ENCODE data around the gene CRY1. TPM values are rescaled to one million over a fixed set of nuclear protein-coding genes. Genes with fewer than 3 reads are reported as not detected.
"Not testable (repeated sequence)": the region's sequence is repeated elsewhere in the genome, so short reads cannot be mapped to it uniquely, and the experiment has no call there.

Gene CRY1
- total RNA-seq, 8 experiments from 2014 or later = 7.7 to 30.7 (median 15.6) TPM

GRCh38 chr12:107012736-107013425, 80.5 kb downstream of the CRY1 start:
- 89 to 100% (median 100%) methylated on average over 1 of the region's 1 CpG; no CpG with 5 or more reads in 3 of the 10 experiments for WGBS, 10 experiments
- ATAC-seq (replicated peaks in 6 of 8) = no peak
- no peak overlapping the region for H3K27ac ChIP-seq
- H3K4me1 ChIP-seq (replicated peaks in 1 of 2) = no peaks in the 10 kb centered on the region
- H3K4me3 ChIP-seq = no peak overlapping the region
- in situ Hi-C loops (cut with MboI; ENCODE audit: low pct_unique_long_range_greater_than_20kb in 2 of 9, low sequenced_read_pairs in 9 of 9, unreplicated experiment in 9 of 9) = no loop called here

- H3K4me1 ChIP-seq (replicated peaks in 1 of 2) = no peaks in the 10 kb centered on the region
- H3K4me3 ChIP-seq = no peak overlapping the region
- WGBS, 10 experiments = 63 to 100% (median 83%) methylated on average over 1 to 2 of the region's 2 CpGs; no CpG with 5 or more reads in 1 of the 10 experiments
- no peak for ATAC-seq (replicated peaks in 6 of 8)
- no peak overlapping the region for H3K27ac ChIP-seq
- in situ Hi-C loops (cut with MboI; ENCODE audit: low pct_unique_long_range_greater_than_20kb in 2 of 9, low sequenced_read_pairs in 9 of 9, unreplicated experiment in 9 of 9) = no loop called here
Observed at GRCh38 chr12:107011519-107011918, 81.8 kb downstream of the CRY1 start.

- WGBS, 10 experiments = 87 to 100% (median 100%) methylated on average over 1 to 4 of the region's 4 CpGs
- no peak overlapping the region for H3K27ac ChIP-seq
- no peak overlapping the region for H3K4me3 ChIP-seq
- no peaks in the 10 kb centered on the region for H3K4me1 ChIP-seq (replicated peaks in 1 of 2)
- no peak for ATAC-seq (replicated peaks in 6 of 8)
- in situ Hi-C loops (cut with MboI; ENCODE audit: low pct_unique_long_range_greater_than_20kb in 2 of 9, low sequenced_read_pairs in 9 of 9, unreplicated experiment in 9 of 9) = no loop called here
Observed at GRCh38 chr12:107007411-107007810, 85.9 kb downstream of the CRY1 start.

- H3K27ac ChIP-seq; H3K4me1 ChIP-seq (replicated peaks in 1 of 2); ATAC-seq (replicated peaks in 6 of 8); H3K4me3 ChIP-seq; in situ Hi-C loops (cut with MboI; ENCODE audit: low pct_unique_long_range_greater_than_20kb in 2 of 9, low sequenced_read_pairs in 9 of 9, unreplicated experiment in 9 of 9): not testable (repeated sequence)
- WGBS, 10 experiments = 0 to 100% (median 68%) methylated on average over 1 to 4 of the region's 4 CpGs; no CpG with 5 or more reads in 1 of the 10 experiments
Observed at GRCh38 chr12:107002665-107003064, 90.7 kb downstream of the CRY1 start.

DNA sequence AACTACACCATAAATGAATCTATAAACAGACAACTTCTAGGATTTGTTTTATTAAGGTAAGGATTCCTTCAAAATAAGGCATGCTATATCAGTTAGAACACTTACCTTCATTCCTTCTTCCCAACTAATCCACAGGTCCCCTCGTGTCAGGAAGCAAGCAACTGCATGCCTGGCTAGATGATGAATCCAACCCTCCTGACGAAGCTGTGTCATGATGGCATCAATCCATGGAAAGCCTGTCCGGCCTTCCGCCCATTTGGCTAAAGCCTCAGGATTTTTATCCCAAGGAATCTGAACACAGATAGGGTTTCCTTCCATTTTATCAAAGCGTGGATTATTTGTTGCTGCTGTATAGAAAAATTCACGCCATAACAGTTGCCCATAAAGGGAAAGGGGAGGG, 93.9 kb downstream of the CRY1 start:
- in situ Hi-C loops (cut with MboI; ENCODE audit: low pct_unique_long_range_greater_than_20kb in 2 of 9, low sequenced_read_pairs in 9 of 9, unreplicated experiment in 9 of 9) = no loop called here
- Histone ChIP-seq H3K27ac (no peak overlapping the region), H3K4me3 (no peak overlapping the region), H3K4me1 (replicated peaks in 1 of 2) (no peaks in the 10 kb centered on the region)
- ATAC-seq (replicated peaks in 6 of 8) = no peak
- 72 to 100% (median 95%) methylated on average over 1 to 6 of the region's 6 CpGs for WGBS, 10 experiments

- in situ Hi-C loops (cut with MboI; ENCODE audit: low pct_unique_long_range_greater_than_20kb in 2 of 9, low sequenced_read_pairs in 9 of 9, unreplicated experiment in 9 of 9) = no loop called here
- Histone ChIP-seq H3K4me3 (no peak overlapping the region), H3K4me1 (replicated peaks in 1 of 2) (no peaks in the 10 kb centered on the region), H3K27ac (no peak overlapping the region)
- no peak for ATAC-seq (replicated peaks in 6 of 8)
- WGBS, 10 experiments = 80 to 100% (median 100%) methylated on average over 1 of the region's 1 CpG; no CpG with 5 or more reads in 1 of the 10 experiments
Observed at GRCh38 chr12:106997916-106998315, 95.4 kb downstream of the CRY1 start.

- in situ Hi-C loops (cut with MboI; ENCODE audit: low pct_unique_long_range_greater_than_20kb in 2 of 9, low sequenced_read_pairs in 9 of 9, unreplicated experiment in 9 of 9); H3K27ac ChIP-seq: not testable (repeated sequence)
Observed at GRCh38 chr12:106996102-106996501, 97.2 kb downstream of the CRY1 start.

DNA sequence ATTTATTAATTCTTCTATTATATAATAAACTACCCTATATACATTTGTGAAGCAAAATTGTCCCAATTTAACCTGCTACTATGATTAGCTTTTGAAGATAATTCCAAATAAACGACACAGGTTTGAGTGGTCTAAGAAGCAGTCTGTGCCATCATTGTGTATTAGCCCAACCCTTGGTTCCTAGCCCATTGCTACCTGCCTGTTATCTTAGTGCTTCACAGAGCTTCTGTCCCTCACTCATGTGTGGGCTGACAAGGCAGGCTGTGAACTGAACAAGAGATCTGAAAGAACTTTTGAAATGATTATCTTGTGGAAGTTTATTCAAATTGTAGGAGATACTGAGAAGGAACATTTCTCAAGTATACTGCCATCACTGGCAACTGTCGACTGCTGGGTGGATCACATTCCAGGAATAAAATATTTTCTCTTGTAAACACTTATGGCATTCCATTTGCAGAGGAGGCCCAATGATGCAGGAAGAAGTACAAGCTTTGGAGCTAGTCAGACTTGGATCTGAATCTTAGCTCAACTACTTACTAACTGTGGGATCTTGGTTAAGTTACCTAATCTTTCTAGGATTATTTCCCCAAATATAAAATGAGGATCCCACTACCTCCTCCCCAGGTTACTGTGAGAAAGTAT, 98.6 kb downstream of the CRY1 start:
- Histone ChIP-seq H3K27ac (no peak overlapping the region), H3K4me3 (no peak overlapping the region), H3K4me1 (replicated peaks in 1 of 2) (no peaks in the 10 kb centered on the region)
- peak in 3 of 8 experiments; percentile 80 to 91 (median 88) for ATAC-seq (replicated peaks in 6 of 8)
- in situ Hi-C loops (cut with MboI; ENCODE audit: low pct_unique_long_range_greater_than_20kb in 2 of 9, low sequenced_read_pairs in 9 of 9, unreplicated experiment in 9 of 9) = no loop called here
- WGBS, 10 experiments = 0 to 100% (median 83%) methylated on average over 1 to 2 of the region's 2 CpGs; no CpG with 5 or more reads in 2 of the 10 experiments

More at GRCh38 chr12:106996102-106996501, 97.2 kb downstream of the CRY1 start:
- not testable (repeated sequence) for H3K4me1 ChIP-seq (replicated peaks in 1 of 2); H3K4me3 ChIP-seq; ATAC-seq (replicated peaks in 6 of 8)
- 82 to 100% (median 100%) methylated on average over 2 to 5 of the region's 5 CpGs for WGBS, 10 experiments

DNA sequence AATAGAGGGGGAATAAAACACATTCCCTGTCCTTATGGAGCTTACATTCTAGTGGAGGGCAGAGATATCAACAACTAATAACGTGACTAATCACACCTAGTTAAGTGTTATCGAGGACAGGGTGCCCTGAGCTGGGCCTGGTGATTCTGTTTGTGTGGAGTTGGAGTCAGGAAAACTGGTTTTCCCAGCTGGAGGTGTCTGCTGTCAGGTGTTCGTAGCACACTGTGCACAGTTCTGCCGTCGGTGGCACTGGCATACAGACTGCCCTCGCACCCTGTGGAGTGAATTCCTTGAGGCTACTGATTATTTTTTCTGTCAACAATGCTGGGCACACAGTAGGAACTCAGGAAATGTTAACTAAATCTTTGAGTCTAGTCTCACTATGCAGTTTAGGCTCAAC, 105.5 kb downstream of the CRY1 start:
- H3K4me1 ChIP-seq (replicated peaks in 1 of 2) = peaks cover 3 to 5% of the 10 kb centered on the region in 2 donors
- 40 to 100% (median 78%) methylated on average over 1 to 5 of the region's 6 CpGs for WGBS, 10 experiments
- no peak overlapping the region for H3K27ac ChIP-seq
- in situ Hi-C loops (cut with MboI; ENCODE audit: low pct_unique_long_range_greater_than_20kb in 2 of 9, low sequenced_read_pairs in 9 of 9, unreplicated experiment in 9 of 9) = no loop called here
- H3K4me3 ChIP-seq = no peak overlapping the region
- no peak for ATAC-seq (replicated peaks in 6 of 8)

GRCh38 chr12:106986625-106987389, 106.5 kb downstream of the CRY1 start, which contains the start of gene MTERF2:
Gene MTERF2 (minus strand): TSS chr12:106987146. CDS start chr12:106978714, 8,432 bp downstream.
- Histone ChIP-seq H3K4me3 (peak within 1 kb of the TSS; percentile 60 to 83 (median 75)), H3K27ac (peak within 1 kb of the TSS; percentile 62 to 69), H3K4me1 (replicated peaks in 1 of 2) (peaks cover 3 to 5% of the 10 kb centered on the region in 2 donors)
- ATAC-seq (replicated peaks in 6 of 8) = peak; percentile 91 to 98 (median 98)
- WGBS, 10 experiments = 0 to 14% (median 2%) methylated on average over 3 to 16 of the region's 50 CpGs; no CpG with 5 or more reads in 2 of the 10 experiments
- in situ Hi-C loops (cut with MboI; ENCODE audit: low pct_unique_long_range_greater_than_20kb in 2 of 9, low sequenced_read_pairs in 9 of 9, unreplicated experiment in 9 of 9) = no loop called here

- ATAC-seq (replicated peaks in 6 of 8) = no peak
- 0 to 46% (median 16%) methylated on average over 1 to 4 of the region's 4 CpGs for WGBS, 10 experiments
- Histone ChIP-seq H3K4me3 (peak overlapping the region; percentile 60 to 83 (median 75)), H3K27ac (no peak overlapping the region), H3K4me1 (replicated peaks in 1 of 2) (peaks cover 3 to 5% of the 10 kb centered on the region in 2 donors)
- in situ Hi-C loops (cut with MboI; ENCODE audit: low pct_unique_long_range_greater_than_20kb in 2 of 9, low sequenced_read_pairs in 9 of 9, unreplicated experiment in 9 of 9) = no loop called here
Observed at GRCh38 chr12:106986135-106986534, 107.2 kb downstream of the CRY1 start.

- in situ Hi-C loops (cut with MboI; ENCODE audit: low pct_unique_long_range_greater_than_20kb in 2 of 9, low sequenced_read_pairs in 9 of 9, unreplicated experiment in 9 of 9) = no loop called here
- WGBS, 10 experiments = 51 to 100% (median 96%) methylated on average over 2 to 5 of the region's 5 CpGs; no CpG with 5 or more reads in 4 of the 10 experiments
- no peak overlapping the region for H3K27ac ChIP-seq
- H3K4me1 ChIP-seq (replicated peaks in 1 of 2) = peaks cover 3 to 5% of the 10 kb centered on the region in 2 donors
- H3K4me3 ChIP-seq = peak overlapping the region in 1 of 5 donors; percentile 83
- ATAC-seq (replicated peaks in 6 of 8) = no peak
Observed at GRCh38 chr12:106985479-106985878, 107.9 kb downstream of the CRY1 start.

- H3K27ac ChIP-seq = no peak overlapping the region
- no peak for ATAC-seq (replicated peaks in 6 of 8)
- H3K4me1 ChIP-seq (replicated peaks in 1 of 2) = peaks cover 3 to 5% of the 10 kb centered on the region in 2 donors
- 89 to 100% (median 97%) methylated on average over 1 to 6 of the region's 6 CpGs for WGBS, 10 experiments
- H3K4me3 ChIP-seq = no peak overlapping the region
- in situ Hi-C loops (cut with MboI; ENCODE audit: low pct_unique_long_range_greater_than_20kb in 2 of 9, low sequenced_read_pairs in 9 of 9, unreplicated experiment in 9 of 9) = no loop called here
Observed at GRCh38 chr12:106984588-106985137, 108.7 kb downstream of the CRY1 start.
